Astrocyte of the hippocampus (primary cell): Measurements from ENCODE around the gene SULT2B1.

ENCODE experiments used
- DNase-seq: peaks from one replicate; pipeline ENCODE4 v3.0.0; 2011; ENCODE audit warnings: low read depth, low spot score

Gene SULT2B1

GRCh38 chr19:48600679-48601417 lies 48.9 kb downstream of the SULT2B1 start:
- DNase-seq: no peak

DNA sequence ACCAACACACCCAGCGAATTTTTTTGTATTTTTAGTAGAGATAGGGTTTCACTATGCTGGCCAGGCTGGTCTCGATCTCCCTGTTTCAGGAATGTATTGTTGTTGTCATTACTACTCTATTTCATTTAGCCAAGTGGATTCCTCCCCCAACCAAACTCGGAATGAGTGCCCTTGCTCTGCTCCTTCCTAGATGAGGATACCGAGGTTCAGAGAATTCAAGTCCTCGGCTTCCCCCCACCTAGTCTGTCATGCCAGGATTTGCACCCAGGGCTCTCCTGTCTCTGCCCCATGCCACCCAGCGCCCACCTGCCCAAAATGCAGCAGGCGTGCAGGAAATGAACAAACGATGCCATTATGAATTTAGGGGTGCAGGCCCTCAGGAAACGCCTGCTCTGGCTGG lies 51.0 kb downstream of the SULT2B1 start:
- DNase-seq: no peak

GRCh38 chr19:48603449-48603848 lies 51.5 kb downstream of the SULT2B1 start:
- DNase-seq: no peak

DNA sequence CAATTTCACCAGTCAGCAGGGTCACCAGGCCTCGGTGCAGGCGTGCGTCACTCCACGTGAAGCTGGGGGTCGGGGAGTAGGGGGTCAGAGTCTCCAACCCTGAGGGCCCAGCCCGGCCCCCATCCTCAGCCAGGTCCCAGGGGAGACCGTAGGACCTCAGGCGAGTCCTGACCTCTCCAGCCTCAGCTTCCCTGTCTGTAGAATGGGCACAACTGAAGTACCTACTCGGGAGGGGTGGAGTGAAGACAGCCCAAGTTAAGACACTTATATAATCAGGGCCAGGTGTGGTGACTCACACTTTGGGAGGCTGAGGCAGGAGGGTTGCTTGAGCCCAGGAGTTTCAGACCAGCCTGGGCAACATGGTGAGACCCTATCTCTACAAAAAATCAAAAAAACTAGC lies 51.9 kb downstream of the SULT2B1 start:
- DNase-seq: no peak

DNA sequence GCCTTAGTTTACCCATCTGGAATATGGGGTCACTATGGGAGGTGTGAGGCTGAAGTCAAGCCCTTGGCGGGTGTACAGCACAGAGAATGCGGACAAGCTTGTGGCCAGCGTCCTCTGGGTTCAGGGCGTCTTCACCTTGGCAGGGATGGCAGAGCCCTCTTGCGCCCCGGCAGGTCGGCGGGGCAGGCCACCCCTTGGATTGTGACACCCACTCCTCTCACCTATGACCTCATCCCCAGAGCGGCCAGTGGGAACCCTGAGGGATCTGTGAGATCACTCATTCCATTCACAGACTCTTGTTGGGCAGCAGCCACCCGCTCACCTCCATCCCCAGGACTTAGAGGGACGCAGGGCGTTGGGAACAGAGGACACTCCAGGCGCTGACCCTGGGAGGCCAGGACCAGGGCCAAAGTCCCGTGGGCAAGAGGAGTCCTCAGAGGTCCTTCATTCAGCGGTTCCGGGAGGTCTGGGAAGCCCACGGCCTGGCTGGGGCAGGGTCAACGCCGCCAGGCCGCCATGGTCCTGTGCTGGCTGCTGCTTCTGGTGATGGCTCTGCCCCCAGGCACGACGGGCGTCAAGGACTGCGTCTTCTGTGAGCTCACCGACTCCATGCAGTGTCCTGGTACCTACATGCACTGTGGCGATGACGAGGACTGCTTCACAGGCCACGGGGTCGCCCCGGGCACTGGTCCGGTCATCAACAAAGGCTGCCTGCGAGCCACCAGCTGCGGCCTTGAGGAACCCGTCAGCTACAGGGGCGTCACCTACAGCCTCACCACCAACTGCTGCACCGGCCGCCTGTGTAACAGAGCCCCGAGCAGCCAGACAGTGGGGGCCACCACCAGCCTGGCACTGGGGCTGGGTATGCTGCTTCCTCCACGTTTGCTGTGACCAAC lies 54.7 kb downstream of the SULT2B1 start, which contains the start of gene SPACA4:
SPACA4 (plus strand) TSS at position 280 of the 896 bp plus-strand sequence; CDS start at position 517, 237 bp downstream.
- DNase-seq: no peak

DNA sequence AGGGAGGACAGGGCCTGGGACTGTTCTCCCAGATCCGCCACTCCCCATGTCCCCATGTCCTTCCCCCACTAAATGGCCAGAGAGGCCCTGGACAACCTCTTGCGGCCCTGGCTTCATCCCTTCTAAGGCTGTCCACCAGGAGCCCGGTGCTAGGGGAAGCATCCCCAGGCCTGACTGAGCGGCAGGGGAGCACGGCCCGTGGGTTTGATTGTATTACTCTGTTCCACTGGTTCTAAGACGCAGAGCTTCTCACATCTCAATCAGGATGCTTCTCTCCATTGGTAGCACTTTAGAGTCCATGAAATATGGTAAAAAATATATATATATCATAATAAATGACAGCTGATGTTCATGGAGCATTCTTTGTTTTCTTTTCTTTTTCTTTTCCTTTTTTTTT lies 55.4 kb downstream of the SULT2B1 start:
- DNase-seq: no peak

- peak; percentile 61 for DNase-seq
Observed at GRCh38 chr19:48608798-48609263, 56.9 kb downstream of the SULT2B1 start.

DNA sequence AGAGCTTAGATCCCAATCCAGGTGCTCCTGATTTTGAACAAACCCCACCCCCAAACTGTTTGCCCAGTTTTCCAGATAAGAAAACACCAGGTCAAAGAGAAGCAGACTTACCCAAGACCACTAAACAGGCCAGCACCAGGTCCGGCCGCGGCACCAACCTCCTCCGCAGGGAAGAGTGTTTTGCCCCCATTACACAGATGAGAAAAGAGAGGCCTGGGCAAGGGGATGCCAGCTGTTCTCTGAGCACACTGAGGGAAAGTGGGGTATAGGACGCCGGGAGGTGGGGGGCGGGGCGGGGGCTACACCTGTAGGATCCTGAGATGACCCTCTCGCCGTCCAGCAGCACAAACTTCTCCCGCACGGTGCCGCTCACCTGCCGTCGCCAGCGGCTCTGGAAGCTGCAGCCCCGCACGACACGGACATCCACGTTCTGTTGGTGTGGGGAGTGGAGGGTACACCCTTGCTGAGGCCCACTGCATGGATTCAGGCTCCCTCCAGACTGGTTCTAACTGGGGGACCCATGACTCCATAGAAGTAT lies 57.7 kb downstream of the SULT2B1 start:
- no peak for DNase-seq

DNA sequence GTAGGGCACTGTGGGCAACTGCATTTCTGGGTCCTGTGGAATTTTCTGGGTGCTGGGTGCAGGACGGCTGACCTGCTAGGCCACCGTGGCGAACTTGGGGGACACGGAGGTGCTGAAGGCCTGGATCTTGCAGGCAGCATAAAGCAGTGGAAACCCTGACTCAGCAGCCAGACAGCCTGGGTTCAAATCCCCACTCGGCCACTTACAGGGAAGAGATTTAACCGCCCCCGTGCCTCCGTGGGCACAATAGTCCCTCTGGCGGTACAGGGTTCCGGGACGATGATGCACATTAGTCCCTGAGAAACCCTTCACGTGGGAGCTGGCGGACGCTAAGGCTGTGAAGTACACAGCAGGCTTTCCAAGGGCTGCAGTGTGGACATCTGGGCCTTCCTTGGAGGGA lies 59.9 kb downstream of the SULT2B1 start:
- DNase-seq: no peak

DNA sequence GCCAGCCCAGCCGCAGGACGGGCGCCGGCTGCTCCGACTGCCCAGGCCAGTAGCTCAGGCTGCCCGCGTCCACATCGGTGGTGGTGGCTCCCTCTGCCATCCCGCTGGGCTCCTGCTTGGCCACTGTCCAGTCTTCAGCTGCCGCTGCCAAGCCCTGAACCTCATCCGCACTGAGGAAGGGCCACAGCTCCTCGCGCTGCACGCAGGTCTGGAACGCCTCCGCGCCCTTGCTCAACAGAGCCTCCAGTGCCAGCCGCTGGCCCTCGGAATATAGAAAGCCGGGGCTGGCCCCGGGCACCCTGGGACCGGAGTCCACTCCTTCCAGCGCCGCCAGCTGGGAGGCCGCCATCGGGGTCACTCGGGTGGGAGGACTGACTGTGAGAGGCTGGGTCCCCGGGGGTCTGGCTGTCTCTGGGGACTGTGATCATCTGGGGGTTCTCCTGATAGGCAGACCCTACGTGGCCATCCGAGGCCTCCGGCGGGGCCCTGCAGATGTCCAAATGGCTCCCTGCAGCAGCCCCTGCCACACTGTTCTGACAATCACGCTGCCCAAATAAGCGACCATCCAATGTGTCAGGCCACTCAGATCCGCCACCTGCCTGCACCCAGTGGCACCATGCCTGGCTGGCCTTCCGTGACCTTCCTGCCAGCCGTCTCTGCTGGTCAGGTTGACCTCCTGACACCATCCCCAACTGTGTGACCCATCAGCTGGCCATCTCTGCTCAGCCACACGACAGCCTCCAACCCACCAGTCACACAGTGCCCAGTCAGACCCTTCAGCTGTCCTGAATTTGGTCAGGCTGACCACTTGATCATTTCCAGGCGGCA lies 61.3 kb downstream of the SULT2B1 start:
- peak; percentile 25 for DNase-seq

- DNase-seq: no peak
Observed at GRCh38 chr19:48613852-48614435, 62.0 kb downstream of the SULT2B1 start.

GRCh38 chr19:48614436-48615230 lies 62.7 kb downstream of the SULT2B1 start, which contains the start of gene FAM83E:
Gene FAM83E (minus strand): TSS chr19:48615076. CDS start chr19:48613372, 1,704 bp downstream.
- DNase-seq: peak; percentile 28

- no peak for DNase-seq
Observed at GRCh38 chr19:48615231-48616040, 63.5 kb downstream of the SULT2B1 start.

GRCh38 chr19:48616041-48616436 lies 64.1 kb downstream of the SULT2B1 start:
- DNase-seq: no peak

- no peak for DNase-seq
Observed at GRCh38 chr19:48616491-48617056, 64.6 kb downstream of the SULT2B1 start.

DNA sequence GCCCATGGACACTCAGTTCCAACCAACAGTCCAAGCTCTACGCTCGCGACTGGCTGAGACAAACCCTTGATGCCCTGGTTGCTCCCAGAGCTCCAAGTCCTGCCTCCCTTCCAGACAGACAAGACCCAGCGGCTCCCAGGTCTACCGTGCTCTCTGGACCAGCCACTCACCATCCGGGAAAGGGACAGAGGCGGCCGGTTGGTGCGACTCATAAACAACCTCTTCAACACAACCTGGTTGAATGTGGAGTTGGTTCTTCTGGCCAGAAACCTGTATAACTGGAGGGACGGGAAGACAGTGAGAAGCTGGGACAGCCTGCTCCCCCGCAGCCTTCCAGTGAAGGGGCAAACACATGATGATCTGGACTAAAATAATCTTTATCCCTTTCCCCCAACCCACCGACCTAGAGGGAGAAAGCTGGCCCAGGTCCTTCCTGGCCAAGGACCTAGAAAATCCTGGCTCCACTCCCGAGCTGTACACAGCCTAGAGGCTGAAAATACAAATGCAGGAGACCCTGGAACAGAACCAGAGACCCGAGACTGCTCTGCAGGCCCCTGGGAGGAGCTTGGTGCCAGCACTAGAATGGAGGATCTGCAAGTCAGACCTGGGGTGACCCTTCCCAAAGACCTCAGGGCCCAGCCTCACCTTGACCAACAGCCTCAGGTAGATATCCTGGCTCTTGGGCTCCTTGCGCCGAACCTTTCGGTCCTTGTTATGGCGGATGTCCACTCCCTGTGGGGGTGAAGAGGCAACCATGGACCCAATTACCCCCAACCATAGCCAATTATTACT lies 65.4 kb downstream of the SULT2B1 start:
- DNase-seq: peak; percentile 76

- peak; percentile 18 for DNase-seq
Observed at GRCh38 chr19:48618278-48618915, 66.4 kb downstream of the SULT2B1 start.
